ENCODE data around the gene RFNG. TPM values are rescaled to one million over a fixed set of nuclear protein-coding genes. Genes with fewer than 3 reads are reported as not detected.

Gene RFNG
- total RNA-seq, 2 donors from 2014 or later, result 39.9 to 45.3 TPM

DNA sequence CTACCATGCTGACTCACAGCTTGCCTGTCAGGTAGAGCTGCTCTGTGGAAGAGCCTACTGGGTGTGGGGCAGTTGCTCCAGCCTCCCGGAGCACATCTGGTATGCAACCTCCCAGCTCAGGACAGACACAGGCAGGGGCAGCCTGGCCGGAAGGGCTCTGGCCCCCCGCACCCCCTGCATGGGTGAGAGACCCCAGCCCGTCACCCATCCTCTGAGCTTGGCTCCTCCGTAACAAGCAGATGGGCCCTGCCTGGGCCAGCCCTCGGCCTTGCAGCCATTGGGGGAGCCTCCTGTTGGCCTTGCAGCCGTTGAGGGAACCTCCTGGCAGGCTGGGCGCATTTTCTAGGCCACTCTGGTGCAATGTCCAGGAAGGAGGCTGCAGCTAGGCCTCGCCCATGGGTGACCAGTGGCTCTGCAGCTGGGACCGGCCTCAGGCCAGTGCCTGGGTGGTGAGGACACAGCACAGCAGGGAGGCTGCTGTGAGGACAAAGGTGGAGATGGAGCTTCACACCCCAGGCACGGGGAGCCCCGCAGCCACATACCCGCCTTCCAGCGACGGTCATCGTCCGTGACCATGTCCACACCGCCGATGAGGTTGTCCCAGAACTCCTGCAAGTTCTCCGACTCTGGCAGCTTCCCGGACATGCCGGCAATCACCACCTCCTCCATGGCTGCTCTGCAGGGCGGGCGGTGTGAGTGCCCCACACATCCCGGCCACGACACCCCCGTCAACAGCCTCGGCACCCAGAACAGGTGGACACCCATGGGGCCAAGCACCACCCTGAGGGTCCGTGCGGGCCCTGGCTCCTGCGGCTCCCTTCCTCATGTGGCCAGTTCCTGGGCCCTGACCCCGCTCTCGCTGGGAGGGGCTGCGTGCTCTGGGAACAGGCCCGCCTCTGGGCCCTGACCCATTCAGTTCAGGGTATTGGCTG, 44.4 kb upstream of the RFNG start:
- H3K9me3 ChIP-seq, result no peaks in the 10 kb centered on the region
- no peak for ATAC-seq (ENCODE audit: insufficient number of reproducible peaks, low FRiP score, low read depth)
- TF ChIP-seq, protein P1, sequence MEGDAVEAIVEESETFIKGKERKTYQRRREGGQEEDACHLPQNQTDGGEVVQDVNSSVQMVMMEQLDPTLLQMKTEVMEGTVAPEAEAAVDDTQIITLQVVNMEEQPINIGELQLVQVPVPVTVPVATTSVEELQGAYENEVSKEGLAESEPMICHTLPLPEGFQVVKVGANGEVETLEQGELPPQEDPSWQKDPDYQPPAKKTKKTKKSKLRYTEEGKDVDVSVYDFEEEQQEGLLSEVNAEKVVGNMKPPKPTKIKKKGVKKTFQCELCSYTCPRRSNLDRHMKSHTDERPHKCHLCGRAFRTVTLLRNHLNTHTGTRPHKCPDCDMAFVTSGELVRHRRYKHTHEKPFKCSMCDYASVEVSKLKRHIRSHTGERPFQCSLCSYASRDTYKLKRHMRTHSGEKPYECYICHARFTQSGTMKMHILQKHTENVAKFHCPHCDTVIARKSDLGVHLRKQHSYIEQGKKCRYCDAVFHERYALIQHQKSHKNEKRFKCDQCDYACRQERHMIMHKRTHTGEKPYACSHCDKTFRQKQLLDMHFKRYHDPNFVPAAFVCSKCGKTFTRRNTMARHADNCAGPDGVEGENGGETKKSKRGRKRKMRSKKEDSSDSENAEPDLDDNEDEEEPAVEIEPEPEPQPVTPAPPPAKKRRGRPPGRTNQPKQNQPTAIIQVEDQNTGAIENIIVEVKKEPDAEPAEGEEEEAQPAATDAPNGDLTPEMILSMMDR (IDR thresholded peaks at IDR 0.05), result no peak
- DNase-seq (ENCODE audit: low spot score), result no peak
- no peaks in the 10 kb centered on the region for H3K27me3 ChIP-seq (replicated peaks; ENCODE audit: insufficient read depth)
- peak overlapping the region; percentile 80 for H3K4me3 ChIP-seq
- H3K36me3 ChIP-seq, result peaks cover 31% of the 10 kb centered on the region
- H3K27ac ChIP-seq, result no peak overlapping the region
- H3K4me1 ChIP-seq (ENCODE audit: control insufficient read depth in 1 of 2, low read depth in 2 of 2), result peaks cover 19 to 29% of the 10 kb centered on the region in 2 donors

- H3K27me3 ChIP-seq (replicated peaks; ENCODE audit: insufficient read depth), result no peaks in the 10 kb centered on the region
- peaks cover 40% of the 10 kb centered on the region for H3K36me3 ChIP-seq
- no peak for ATAC-seq (ENCODE audit: insufficient number of reproducible peaks, low FRiP score, low read depth)
- no peak overlapping the region for H3K27ac ChIP-seq
- no peak for DNase-seq (ENCODE audit: low spot score)
- TF ChIP-seq, protein P1 (IDR thresholded peaks at IDR 0.05), result no peak
- H3K9me3 ChIP-seq, result no peaks in the 10 kb centered on the region
- no peak overlapping the region for H3K4me3 ChIP-seq
- peaks cover 19 to 29% of the 10 kb centered on the region in 2 donors for H3K4me1 ChIP-seq (ENCODE audit: control insufficient read depth in 1 of 2, low read depth in 2 of 2)
Observed at GRCh38 chr17:82094931-82095776, 43.5 kb upstream of the RFNG start.

- DNase-seq (ENCODE audit: low spot score), result no peak
- Histone ChIP-seq H3K27me3 (replicated peaks; ENCODE audit: insufficient read depth) (no peaks in the 10 kb centered on the region), H3K4me3 (no peak overlapping the region), H3K36me3 (peaks cover 58% of the 10 kb centered on the region), H3K9me3 (no peaks in the 10 kb centered on the region), H3K4me1 (ENCODE audit: control insufficient read depth in 1 of 2, low read depth in 2 of 2) (peaks cover 10 to 18% of the 10 kb centered on the region in 2 donors), H3K27ac (no peak overlapping the region)
- TF ChIP-seq, protein P1 (IDR thresholded peaks at IDR 0.05), result no peak
- no peak for ATAC-seq (ENCODE audit: insufficient number of reproducible peaks, low FRiP score, low read depth)
Observed at GRCh38 chr17:82092995-82093751, 41.6 kb upstream of the RFNG start.

DNA sequence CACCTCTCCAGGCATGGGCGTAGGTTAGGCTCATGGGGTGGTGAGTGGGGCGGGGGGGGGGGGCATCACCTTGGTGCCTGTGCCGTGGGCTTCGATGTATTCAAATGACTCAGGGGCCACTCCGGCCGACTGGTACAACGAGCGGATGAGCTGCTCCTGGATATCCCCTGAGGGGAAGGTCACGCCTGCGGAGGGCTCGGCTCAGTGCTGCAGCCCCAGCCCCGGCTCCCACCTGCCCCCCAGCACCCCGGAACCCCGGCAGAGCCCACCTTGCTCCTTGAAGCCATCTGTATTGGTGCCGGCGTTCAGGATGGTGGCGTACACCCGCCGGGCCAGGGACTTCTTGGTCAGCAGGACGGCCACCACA, 41.0 kb upstream of the RFNG start:
- Histone ChIP-seq H3K27ac (no peak overlapping the region), H3K4me1 (ENCODE audit: control insufficient read depth in 1 of 2, low read depth in 2 of 2) (peaks cover 10 to 18% of the 10 kb centered on the region in 2 donors), H3K27me3 (replicated peaks; ENCODE audit: insufficient read depth) (no peaks in the 10 kb centered on the region), H3K9me3 (no peaks in the 10 kb centered on the region), H3K36me3 (peaks cover 63% of the 10 kb centered on the region), H3K4me3 (no peak overlapping the region)
- TF ChIP-seq, protein P1 (IDR thresholded peaks at IDR 0.05), result no peak
- DNase-seq (ENCODE audit: low spot score), result no peak
- ATAC-seq (ENCODE audit: insufficient number of reproducible peaks, low FRiP score, low read depth), result no peak

Measured in thoracic aorta (tissue), 2 donors.